NCI-H226 (cell line): ENCODE data around the gene TMPRSS9.

Experiments
- DNase-seq: peaks from one replicate; pipeline ENCODE4 v3.0.0-alpha.2; 2015

Gene TMPRSS9

GRCh38 chr19:2330255-2330631, 29.8 kb upstream of the TMPRSS9 start:
- DNase-seq = no peak

- no peak for DNase-seq
Observed at GRCh38 chr19:2330632-2331284, 29.3 kb upstream of the TMPRSS9 start.

DNA sequence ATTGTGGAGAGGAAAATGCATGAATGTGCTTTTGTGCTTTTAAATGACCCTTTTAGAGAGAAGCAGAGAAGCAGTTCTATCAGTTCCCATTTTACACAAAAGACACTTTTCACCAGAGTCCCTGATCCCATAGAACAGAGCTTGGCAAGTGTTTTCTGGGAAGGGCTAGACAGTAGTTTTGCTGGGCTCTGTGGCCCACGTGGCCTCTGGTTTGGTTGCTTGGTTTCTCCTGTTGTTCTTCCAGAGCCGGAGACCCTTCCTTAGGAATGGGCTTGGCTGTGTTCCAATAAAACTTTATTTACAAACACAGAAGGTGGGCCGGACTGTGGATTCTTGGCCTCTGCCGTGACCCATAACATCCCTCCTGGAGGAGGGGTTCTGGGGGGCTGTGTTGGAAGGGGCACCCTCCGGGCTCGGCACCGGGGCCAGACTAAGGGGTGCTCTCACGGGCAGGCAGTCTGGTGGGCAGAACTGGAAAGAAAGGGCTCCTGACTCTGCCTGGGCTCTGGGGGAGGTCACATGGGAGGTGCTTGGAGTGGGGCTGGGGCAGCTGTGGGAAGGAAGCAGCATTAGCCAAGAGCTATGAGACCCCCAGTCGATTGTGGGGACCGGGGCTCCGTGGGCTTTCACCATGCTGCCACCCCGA, 28.3 kb upstream of the TMPRSS9 start:
- DNase-seq = no peak

- DNase-seq = no peak
Observed at GRCh38 chr19:2332341-2333026, 27.6 kb upstream of the TMPRSS9 start.

GRCh38 chr19:2333027-2333806, 26.8 kb upstream of the TMPRSS9 start:
- DNase-seq = no peak

DNA sequence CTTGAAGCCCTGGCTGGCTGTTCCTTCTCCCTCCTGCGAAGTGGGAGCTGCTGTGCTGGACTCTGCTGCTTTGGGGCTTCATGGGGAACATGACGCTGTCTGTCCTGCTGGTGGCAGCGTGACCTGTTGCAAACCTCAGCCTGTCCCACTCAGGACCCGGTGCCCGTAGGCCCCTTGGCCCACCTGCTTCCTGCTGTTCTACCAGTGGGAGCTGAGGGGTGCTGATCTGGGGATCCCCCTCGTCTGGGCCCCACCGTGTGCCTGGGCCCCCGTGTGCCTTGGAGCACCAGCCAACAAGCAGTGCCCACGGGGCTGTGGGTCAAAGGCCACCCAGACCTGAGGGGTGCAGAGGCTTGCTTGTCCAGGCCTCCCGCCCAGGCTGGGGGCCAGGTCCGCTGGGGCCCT, 26.3 kb upstream of the TMPRSS9 start:
- no peak for DNase-seq

DNA sequence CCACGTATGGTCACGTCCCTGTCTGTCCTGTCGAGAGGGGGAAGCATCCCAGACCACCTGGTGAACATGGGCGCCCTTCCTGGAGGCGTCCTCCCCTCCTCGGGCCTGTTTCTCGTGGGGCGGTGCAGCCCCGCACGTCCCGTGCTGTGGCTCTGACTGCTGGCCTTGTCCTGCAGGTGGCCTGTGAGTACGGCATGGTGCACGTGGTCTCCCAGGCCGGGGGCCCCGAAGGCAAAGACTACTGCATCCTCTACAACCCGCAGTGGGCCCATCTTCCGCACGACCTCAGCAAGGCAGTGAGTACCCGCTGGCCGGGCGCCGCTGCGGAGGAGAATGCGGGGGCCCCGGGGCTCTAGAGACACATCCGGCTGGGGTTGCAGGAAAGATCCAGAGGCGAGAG, 25.6 kb upstream of the TMPRSS9 start:
- DNase-seq = no peak

DNA sequence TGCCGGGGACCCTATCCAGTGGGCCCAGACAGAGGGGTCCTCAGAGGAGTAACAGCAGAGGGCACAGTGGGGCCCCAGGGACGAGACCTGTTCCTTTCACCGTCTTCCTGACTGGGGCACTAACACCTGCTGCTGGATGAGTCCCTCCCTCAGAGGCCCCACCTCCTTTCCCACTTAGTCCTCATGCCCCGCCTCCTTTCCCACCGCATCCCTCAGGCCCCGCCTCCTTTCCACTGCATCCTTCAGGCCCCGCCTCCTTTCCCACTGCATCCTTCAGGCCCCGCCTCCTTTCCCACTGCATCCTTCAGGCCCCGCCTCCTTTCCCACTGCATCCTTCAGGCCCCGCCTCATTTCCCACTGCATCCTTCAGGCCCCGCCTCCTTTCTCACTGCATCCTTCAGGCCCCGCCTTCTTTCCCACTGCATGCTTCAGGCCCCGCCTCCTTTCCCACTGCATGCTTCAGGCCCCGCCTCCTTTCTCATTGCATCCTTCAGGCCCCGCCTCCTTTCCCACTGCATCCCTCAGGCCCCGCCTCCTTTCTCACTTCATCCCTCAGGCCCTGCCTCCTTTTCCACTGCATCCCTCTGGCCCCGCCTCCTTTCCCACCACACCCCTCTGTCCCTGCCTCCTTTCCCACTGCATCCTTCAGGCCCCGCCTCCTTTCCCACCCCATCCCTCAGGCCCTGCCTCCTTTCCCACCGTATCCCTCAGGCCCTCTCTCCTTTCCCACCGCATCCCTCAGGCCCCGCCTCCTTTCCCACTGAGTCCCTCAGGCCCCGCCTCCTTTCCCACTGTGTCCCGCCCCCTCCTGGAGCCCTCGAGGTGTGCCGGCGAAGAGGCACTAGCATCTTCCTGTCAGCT, 24.8 kb upstream of the TMPRSS9 start:
- DNase-seq = no peak

DNA sequence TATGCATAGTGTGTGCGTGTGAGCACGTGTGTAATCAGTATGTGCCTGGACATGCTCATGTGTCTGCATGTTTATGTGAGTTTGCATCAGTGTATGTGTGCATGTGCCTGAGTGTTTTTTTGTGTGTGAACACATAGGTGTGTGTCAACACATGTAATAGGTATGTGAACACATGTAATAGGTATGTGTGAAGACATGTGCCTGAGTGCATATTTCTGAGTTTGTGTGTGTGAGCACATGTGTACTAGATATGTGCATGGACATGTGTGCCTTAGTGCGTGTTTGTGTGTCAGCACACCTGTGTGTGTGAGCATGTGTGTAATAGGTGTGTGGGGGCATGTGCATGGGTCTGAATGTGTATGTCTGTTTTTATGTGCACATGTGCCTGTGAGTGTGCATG, 24.2 kb upstream of the TMPRSS9 start:
- no peak for DNase-seq

- DNase-seq = no peak
Observed at GRCh38 chr19:2336528-2337328, 23.3 kb upstream of the TMPRSS9 start.

- no peak for DNase-seq
Observed at GRCh38 chr19:2337329-2337707, 22.7 kb upstream of the TMPRSS9 start.

- no peak for DNase-seq
Observed at GRCh38 chr19:2338055-2338615, 21.9 kb upstream of the TMPRSS9 start.

GRCh38 chr19:2338751-2339643, 21.1 kb upstream of the TMPRSS9 start:
- DNase-seq = no peak

- no peak for DNase-seq
Observed at GRCh38 chr19:2339644-2340310, 20.3 kb upstream of the TMPRSS9 start.

DNA sequence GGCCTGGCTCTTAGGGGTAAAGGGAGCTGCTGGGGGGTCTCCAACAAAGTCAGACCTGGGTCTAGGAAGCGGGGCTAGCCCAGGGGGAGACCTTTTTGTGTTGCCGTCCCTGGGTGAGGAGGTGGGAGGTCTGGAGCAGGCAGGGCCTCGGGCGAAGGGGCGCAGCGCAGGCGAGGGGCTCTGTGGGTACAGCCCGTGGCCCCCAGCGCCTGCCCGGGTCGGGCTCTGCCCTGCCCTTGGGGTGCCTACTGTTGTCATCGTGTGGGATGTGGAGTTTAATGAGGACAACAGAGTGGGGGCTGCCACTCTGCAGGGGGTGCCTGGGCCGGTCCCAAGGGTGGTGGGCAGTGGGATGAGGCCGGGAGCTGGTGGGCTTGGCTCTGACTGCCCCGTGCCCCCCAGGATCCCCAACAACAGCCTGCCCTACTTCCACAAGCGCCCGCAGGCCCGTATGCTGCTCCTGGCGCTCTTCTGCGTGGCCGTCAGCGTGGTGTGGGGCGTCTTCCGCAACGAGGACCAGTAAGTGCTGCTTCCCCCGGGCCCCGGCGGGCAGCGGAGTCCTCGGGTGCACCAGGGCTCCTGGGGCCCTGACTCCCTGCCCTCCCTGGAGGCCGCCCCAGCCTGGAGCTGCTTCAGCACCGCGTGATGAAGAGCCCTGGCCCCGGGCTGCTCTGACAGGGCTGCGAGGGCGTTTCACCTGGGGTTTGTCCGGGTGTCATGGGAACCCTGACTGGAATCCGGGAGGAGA, 19.4 kb upstream of the TMPRSS9 start:
- DNase-seq = no peak

DNA sequence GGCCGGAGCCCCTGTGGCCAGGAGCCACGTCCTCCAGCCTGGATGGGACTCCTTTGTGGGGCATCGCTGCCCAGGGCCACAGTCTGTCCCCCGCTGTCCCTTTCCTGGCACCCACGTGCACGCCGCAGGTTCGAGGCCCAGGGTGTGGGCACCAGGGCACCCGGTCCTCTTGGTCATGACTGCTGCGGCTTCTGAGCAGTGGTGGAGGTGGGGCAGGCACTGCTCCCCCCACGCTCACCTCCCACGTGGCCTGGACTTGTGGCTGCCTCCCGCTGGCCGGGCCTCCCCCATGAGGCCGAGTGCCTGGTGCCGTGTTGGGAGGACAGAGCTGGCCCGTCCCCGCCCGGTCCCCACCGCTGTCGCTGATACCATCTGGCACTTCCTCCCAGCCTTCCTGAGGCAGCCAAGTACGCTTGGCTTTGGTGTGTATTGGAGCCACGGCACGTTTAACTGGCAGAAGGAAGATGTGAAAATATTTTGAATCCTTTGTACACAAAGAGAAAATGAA, 18.8 kb upstream of the TMPRSS9 start:
- no peak for DNase-seq

DNA sequence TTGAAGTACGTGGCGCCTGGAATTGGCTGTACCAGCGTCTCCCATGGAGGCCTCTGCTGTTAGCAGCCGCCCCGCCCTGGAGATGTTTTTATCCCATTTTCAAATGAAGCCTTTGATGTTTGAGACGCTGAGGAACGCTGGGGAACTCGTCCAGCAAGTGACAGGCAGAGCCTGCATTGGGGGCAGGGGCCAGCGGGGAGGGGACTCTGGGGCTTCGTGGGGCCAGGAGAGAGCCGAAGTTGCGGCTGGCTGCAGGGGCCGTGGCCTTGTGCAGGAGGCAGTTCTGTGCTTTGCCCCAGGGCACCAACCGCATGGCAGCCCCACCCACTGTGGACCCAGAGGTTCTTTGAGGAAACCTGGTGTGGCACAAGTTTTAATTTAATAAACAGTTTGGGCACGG, 18.1 kb upstream of the TMPRSS9 start:
- DNase-seq = no peak

- DNase-seq = no peak
Observed at GRCh38 chr19:2342656-2343288, 17.3 kb upstream of the TMPRSS9 start.
